ENCODE measurements around the gene COL23A1. TPM values are rescaled to one million over a fixed set of nuclear protein-coding genes. Genes with fewer than 3 reads are reported as not detected.
"Not testable (repeated sequence)": the region's sequence is repeated elsewhere in the genome, so short reads cannot be mapped to it uniquely, and the experiment has no call there.

Gene COL23A1
- polyA plus RNA-seq, 3 donors, result 5.7 to 8.7 (median 7.7) TPM

DNA sequence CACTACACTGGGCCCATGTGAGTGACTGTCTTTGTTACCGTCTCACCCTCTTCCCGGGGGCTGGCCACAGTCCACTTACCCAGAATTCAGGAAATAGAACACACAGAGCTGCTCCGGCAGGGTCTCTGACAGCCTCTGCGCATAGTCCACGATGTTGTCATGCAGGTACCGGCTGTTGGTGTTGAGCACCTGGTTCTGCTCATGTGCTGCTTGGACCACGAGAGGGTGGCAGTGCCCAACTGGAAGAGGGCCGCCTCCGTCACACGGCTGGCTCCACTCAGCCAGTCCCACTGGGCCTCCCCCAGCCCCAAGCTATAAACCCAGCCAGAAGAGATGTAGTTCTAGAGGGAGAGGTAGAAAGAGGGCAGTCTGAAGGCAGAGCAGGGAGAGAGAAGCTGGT, 360.3 kb downstream of the COL23A1 start:
- DNase-seq (ENCODE audit: extremely low read depth in 1 of 11, low read depth in 9 of 11, low spot score in 4 of 11), result no peak

GRCh38 chr5:178229111-178229510, 361.1 kb downstream of the COL23A1 start:
- not testable (repeated sequence) for DNase-seq (ENCODE audit: extremely low read depth in 1 of 11, low read depth in 9 of 11, low spot score in 4 of 11)

GRCh38 chr5:178228609-178229008, 361.6 kb downstream of the COL23A1 start:
- no peak for DNase-seq (ENCODE audit: extremely low read depth in 1 of 11, low read depth in 9 of 11, low spot score in 4 of 11)

GRCh38 chr5:178227929-178228328, 362.3 kb downstream of the COL23A1 start:
- no peak for DNase-seq (ENCODE audit: extremely low read depth in 1 of 11, low read depth in 9 of 11, low spot score in 4 of 11)

GRCh38 chr5:178227138-178227659, 363.0 kb downstream of the COL23A1 start:
- DNase-seq (ENCODE audit: extremely low read depth in 1 of 11, low read depth in 9 of 11, low spot score in 4 of 11), result no peak

DNA sequence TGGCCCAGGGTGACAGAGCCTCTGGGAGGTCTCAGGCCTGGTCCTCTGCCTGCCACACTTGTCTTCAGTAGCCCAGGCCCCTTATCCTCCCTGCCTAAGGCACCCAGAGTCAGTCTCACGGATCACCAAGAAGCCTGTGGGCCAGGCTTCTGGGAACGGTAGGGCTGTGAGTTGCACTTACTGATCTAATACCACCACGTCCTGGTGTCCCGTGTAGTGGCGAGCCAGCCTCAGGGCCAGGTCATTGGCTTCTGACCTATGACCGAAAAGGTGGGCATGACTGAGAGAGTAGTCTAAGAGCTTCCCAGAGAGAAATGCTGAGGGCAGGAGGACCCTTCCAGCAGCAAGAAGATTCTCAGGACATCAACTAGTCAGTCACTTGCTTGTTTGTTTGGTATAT, 365.0 kb downstream of the COL23A1 start:
- DNase-seq (ENCODE audit: extremely low read depth in 1 of 11, low read depth in 9 of 11, low spot score in 4 of 11), result no peak

DNA sequence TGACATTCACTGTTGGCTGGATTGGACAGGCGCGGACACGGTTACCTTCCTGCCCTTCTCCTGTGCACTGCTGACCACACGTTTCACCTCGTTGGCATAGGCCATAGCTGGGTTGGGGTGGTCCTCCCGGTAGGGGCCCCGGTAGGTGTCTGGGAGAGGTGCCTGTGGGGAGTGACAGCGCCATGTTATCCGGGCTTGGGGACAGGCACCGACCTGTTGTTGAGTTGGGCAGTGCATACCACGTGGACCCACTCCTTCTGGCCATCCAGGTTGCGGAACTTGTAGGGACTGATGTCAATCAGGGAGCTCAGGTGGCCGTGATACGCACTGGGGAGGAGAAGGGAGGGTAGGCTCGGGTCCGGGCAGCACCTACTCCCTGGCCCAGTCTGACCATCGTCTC, 365.8 kb downstream of the COL23A1 start:
- DNase-seq (ENCODE audit: extremely low read depth in 1 of 11, low read depth in 9 of 11, low spot score in 4 of 11), result no peak

DNA sequence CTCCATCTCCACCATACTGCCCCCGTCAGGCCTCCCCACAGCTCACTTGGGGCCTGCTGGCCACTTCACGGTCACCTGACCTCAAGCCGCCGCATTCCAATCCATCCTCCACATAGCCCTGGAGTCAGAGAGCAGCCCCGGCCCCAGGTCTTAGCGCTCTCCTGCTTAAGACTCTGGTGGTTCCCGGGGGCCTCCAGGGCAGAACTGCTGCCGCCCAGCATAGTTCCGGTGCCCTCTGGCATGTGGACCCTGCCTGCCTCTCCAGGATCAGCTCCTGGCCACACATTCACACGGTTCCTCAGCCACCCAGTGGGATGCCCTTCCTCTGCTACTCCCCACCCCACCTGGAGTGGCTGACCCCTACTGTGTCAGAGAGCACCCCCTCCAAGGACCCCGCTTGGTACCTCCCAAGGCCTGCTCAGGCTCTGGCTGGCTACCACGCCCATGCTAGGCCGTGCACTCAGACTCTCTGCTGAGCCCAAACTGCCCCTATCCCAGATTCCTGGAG, 366.3 kb downstream of the COL23A1 start:
- peak in 2 of 11 donors; percentile 47 to 49 for DNase-seq (ENCODE audit: extremely low read depth in 1 of 11, low read depth in 9 of 11, low spot score in 4 of 11)

DNA sequence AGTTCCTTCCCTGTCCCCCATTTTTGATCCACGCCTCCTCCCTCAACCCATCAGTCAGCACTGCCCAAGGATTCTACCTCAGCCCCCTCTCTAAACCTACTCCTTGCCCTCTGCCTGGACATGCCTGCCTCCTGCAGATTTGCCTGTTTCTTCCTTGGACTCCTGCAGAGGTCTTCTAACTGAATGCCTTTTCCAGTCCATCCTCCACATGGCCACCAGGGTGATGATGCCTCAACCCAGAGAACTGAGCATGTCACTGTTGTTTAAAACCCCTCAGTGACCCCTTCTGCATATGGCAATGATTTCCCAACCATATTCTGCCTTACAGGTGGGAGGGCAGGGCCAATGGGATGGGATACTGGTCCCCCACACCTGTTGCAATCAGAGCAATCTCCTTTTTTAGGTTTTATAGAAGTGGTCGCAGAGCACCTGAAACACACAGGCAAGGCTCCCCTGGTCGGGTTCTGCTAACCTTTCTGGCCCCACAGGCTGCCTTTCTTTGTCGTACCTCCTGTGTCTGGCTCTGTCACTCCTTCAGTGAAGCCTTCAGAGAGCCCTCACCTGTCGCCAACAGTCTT, 366.9 kb downstream of the COL23A1 start:
- no peak for DNase-seq (ENCODE audit: extremely low read depth in 1 of 11, low read depth in 9 of 11, low spot score in 4 of 11)

GRCh38 chr5:178222292-178222691, 367.9 kb downstream of the COL23A1 start:
- DNase-seq (ENCODE audit: extremely low read depth in 1 of 11, low read depth in 9 of 11, low spot score in 4 of 11), result no peak

DNA sequence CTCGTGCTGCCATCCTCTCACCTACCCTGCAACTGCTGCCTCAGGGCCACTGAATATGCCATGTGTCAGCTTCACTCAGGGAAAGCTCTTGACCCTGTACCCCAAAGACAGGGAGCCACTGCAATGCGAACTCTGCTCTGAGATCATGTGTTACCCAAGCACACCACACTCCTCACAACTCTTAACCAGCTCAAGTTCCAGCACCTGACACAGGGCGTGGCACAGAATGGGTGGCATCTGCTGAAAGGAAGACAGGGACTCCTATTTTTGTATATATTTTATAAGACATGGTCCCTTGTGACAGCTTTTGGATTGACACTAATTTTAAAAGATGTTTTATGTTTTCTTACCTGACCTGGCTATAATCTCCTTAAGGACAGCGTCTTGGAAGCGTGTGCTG, 368.3 kb downstream of the COL23A1 start:
- no peak for DNase-seq (ENCODE audit: extremely low read depth in 1 of 11, low read depth in 9 of 11, low spot score in 4 of 11)

DNA sequence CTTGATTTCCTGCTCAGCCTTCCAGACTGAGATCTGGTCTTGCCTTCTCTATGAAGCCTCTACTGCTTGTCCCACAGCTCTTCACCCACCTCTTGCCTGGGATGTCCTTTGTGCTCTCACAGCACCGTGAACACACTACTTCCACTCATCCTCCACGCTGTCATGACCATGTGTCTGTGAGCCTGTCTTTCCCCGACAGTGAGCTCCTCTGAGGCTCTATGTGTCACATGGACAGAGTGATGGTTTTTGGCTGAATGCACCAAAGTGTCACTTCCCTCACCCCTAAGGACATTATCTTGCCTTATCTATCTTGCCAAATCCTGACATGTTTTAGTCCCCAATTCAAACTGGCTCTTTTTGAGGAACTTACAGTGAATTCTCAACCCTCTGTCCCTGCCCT, 368.9 kb downstream of the COL23A1 start:
- no peak for DNase-seq (ENCODE audit: extremely low read depth in 1 of 11, low read depth in 9 of 11, low spot score in 4 of 11)

GRCh38 chr5:178218827-178219226, 371.4 kb downstream of the COL23A1 start:
- DNase-seq (ENCODE audit: extremely low read depth in 1 of 11, low read depth in 9 of 11, low spot score in 4 of 11), result no peak

DNA sequence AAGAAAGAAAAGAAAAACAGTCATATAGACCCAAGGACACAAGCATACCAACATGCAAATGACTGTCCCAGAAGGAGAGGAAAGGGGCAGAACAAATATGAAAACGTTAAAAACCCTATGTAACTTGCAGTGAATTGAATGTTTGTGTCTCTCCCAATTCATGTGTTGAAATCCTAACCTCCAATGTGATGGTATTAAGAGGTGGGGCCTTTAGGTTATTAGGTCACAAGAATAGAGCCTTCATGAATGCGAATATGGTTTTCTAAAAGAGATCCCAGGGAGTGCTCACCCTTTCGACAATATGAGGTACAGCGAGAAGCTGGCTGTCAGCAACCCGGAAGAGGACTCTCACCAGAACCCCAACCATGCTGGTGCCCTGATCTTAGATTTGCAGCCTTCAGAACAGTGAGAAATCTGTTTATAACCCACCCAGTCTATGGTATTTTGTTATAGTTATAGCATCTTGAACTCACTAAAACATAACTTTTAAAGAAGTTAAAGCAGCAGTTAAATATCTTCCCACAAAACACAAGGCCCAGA, 371.9 kb downstream of the COL23A1 start:
- no peak for DNase-seq (ENCODE audit: extremely low read depth in 1 of 11, low read depth in 9 of 11, low spot score in 4 of 11)

GRCh38 chr5:178216779-178217178, 373.4 kb downstream of the COL23A1 start:
- DNase-seq (ENCODE audit: extremely low read depth in 1 of 11, low read depth in 9 of 11, low spot score in 4 of 11), result no peak

GRCh38 chr5:178216088-178216534, 374.1 kb downstream of the COL23A1 start:
- DNase-seq (ENCODE audit: extremely low read depth in 1 of 11, low read depth in 9 of 11, low spot score in 4 of 11), result no peak

- no peak for DNase-seq (ENCODE audit: extremely low read depth in 1 of 11, low read depth in 9 of 11, low spot score in 4 of 11)
These were observed 374.8 kb downstream of the COL23A1 start for GRCh38 chr5:178215280-178216002.

GRCh38 chr5:178214160-178214803, 375.9 kb downstream of the COL23A1 start:
- DNase-seq (ENCODE audit: extremely low read depth in 1 of 11, low read depth in 9 of 11, low spot score in 4 of 11), result no peak

DNA sequence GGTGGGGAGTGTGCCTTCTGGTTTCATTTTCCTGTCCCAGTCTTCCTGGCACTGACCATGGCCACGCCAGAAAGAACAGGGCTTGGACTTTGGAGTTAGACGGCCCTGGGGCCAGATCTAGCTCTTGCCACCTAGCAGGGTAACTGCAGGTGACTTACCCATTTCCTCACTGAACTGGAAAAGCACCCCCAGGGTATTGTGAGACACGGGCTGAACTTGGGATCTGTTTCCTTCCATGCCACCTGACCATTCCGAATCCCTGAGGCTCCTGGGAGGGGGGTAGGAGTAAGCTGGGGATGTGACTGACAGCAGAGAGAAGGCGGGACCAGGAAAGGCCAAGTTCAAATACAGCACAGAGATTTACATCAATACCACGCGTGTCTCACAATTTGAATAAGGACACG, 376.4 kb downstream of the COL23A1 start:
- DNase-seq (ENCODE audit: extremely low read depth in 1 of 11, low read depth in 9 of 11, low spot score in 4 of 11), result peak in 1 of 11 donors; percentile 32

DNA sequence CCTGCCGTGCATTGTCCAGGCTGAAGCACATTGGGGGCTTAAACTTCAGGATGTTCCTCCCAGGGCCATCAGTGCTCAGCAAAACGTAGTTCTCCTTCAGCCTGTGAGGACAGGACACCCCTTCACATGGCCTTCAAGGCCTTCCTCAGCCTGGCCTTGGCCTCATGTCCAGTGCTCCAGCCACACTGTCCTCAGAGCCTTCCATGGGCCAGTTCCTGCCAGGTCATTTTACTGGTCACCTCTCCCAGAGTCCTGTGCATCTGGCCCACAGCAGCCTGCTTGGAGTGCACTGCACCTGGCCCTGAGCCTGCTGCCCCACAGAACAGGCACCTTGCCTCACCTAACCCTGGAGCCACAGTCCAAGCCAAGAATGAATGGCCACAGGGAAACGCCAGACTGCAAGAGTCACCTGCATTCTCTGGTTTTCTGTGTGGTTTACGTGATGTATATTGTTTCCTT, 377.2 kb downstream of the COL23A1 start:
- DNase-seq (ENCODE audit: extremely low read depth in 1 of 11, low read depth in 9 of 11, low spot score in 4 of 11), result no peak
